ENCODE data around the gene EXOC3L4. TPM values are rescaled to one million over a fixed set of nuclear protein-coding genes. Genes with fewer than 3 reads are reported as not detected.

Gene EXOC3L4
- total and polyA plus RNA-seq, 2 of the 8 experiments (the other 6 are each of a cell fraction or from before 2014, with no cell fraction given) = 0.45 to 0.57 TPM

DNA sequence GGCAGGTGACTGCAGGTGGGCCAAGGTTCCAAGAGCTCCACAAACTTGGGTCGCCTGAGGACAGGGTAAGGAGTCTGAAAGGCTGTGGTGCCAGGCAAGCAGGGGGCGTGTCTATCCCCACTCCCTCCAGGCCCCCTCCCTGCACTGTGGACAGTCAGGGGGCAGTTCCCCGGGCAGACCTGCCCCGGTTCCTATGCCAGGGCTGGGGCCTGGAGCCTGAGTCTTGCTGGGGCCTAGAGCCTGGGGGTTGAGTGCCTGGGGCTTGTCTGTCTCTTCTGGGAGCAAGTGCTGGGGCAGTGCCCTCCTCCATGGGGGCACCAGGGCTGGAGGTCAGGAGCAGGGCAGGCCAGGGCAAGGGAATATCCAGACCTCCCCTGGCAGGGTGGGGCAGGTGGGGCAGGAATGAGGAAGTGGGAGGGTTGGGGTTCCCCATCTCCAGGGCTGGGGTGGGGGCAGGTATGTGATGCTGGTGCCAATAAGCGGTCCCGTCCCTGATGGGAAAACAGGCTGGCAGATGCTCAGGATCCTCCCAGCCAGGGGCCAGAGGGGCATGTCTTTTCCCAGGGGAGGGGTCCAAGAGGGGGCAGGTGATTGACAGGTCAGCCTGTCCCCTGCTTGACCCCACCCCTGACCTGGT lies 16.8 kb downstream of the EXOC3L4 start (continued):
- TF ChIP-seq, protein P1, sequence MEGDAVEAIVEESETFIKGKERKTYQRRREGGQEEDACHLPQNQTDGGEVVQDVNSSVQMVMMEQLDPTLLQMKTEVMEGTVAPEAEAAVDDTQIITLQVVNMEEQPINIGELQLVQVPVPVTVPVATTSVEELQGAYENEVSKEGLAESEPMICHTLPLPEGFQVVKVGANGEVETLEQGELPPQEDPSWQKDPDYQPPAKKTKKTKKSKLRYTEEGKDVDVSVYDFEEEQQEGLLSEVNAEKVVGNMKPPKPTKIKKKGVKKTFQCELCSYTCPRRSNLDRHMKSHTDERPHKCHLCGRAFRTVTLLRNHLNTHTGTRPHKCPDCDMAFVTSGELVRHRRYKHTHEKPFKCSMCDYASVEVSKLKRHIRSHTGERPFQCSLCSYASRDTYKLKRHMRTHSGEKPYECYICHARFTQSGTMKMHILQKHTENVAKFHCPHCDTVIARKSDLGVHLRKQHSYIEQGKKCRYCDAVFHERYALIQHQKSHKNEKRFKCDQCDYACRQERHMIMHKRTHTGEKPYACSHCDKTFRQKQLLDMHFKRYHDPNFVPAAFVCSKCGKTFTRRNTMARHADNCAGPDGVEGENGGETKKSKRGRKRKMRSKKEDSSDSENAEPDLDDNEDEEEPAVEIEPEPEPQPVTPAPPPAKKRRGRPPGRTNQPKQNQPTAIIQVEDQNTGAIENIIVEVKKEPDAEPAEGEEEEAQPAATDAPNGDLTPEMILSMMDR (IDR thresholded peaks at IDR 0.05; ENCODE audit: control extremely low read depth in 1 of 3, insufficient read depth in 1 of 3, low read depth in 1 of 3, low read length in 3 of 3) = no peak
- no peak for TF ChIP-seq TEAD4 (IDR thresholded peaks at IDR 0.05; ENCODE audit: low read depth, low read length)
- TF ChIP-seq POU5F1 (IDR thresholded peaks at IDR 0.05; ENCODE audit: low read depth, low read length) = no peak
- TF ChIP-seq HDAC6 (IDR thresholded peaks at IDR 0.05; ENCODE audit: low read depth, low read length) = no peak
- TF ChIP-seq RNF2 (IDR thresholded peaks at IDR 0.05; ENCODE audit: borderline replicate concordance, low read depth, low read length, missing control alignments, poor library complexity, severe bottlenecking) = no peak
- TF ChIP-seq SP2 (IDR thresholded peaks at IDR 0.05; ENCODE audit: low read length) = no peak
- no peak for TF ChIP-seq JUN (IDR thresholded peaks at IDR 0.05; ENCODE audit: low read depth, low read length)

Measured in H1 (cell line).